Prostate gland (tissue), 2 donors: ENCODE measurements around the gene SS18L1.

ENCODE experiments used
- CTCF ChIP-seq, 4 experiments: fragments of 200-600 bp in 2 of 4; fragments of 450-650 bp in 2 of 4; sonication (generic) in 2 of 4; IDR thresholded peaks; 1 replicate in 3 of 4; 2 replicates in 1 of 4; pipeline ENCODE4 v1.5.1; 2016 to 2019; ENCODE audit warnings: antibody characterized with exemption in 4 of 4, mild to moderate bottlenecking in 2 of 4, moderate library complexity in 2 of 4
- POLR2A ChIP-seq: fragments of 450-650 bp; IDR thresholded peaks from one replicate; pipeline ENCODE4 v1.6.1; 2016; ENCODE audit warnings: antibody characterized with exemption, mild to moderate bottlenecking
- POLR2AphosphoS5 ChIP-seq: sonication (generic); formaldehyde crosslinking; IDR thresholded peaks from one replicate; pipeline ENCODE4 v1.6.1; 2017; ENCODE audit warnings: antibody characterized with exemption

- TF ChIP-seq POLR2A (no peak), CTCF (IDR thresholded peaks at IDR 0.05) (no peak), POLR2AphosphoS5 (no peak)
Observed at GRCh38 chr20:62224113-62224855, 80.7 kb downstream of the SS18L1 start.
